ENCODE results near the gene ADAMTS5.

Gene ADAMTS5

GRCh38 chr21:26887251-26887650 is 79.6 kb downstream of the ADAMTS5 start:
- DNase-seq, result no peak
- CTCF ChIA-PET, result no interaction called here
- Mint-ChIP-seq H3K27ac (no peak overlapping the region), H3K27me3 (no peaks in the 10 kb centered on the region), H3K4me1 (no peaks in the 10 kb centered on the region), H3K36me3 (no peaks in the 10 kb centered on the region), H3K9me3 (no peaks in the 10 kb centered on the region), H3K4me3 (no peak overlapping the region)

DNA sequence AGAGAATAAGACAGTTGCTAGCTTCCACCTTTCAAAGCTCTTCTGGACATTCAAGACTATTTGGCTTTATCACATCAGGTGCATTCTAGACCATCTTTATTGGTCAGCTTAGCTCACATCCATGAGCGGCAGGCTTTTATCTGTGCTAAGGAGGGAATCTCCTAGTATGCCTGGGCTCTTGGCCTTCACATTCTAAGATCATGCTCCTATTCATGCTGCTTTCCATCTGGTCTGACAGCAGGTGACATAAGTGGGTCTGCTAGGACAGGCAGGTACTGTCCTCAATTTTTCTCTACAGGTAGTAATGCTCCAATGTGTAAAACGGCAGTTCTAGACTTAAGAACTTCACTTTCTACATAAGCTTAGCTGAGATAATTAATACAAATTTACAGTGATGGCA is 82.5 kb downstream of the ADAMTS5 start:
- Mint-ChIP-seq H3K4me3 (no peak overlapping the region), H3K36me3 (no peaks in the 10 kb centered on the region), H3K27ac (no peak overlapping the region), H3K4me1 (no peaks in the 10 kb centered on the region), H3K9me3 (no peaks in the 10 kb centered on the region), H3K27me3 (no peaks in the 10 kb centered on the region)
- CTCF ChIA-PET, result no interaction called here
- DNase-seq, result no peak

- no peak for DNase-seq
- Mint-ChIP-seq H3K27ac (no peak overlapping the region), H3K4me3 (no peak overlapping the region), H3K4me1 (no peaks in the 10 kb centered on the region), H3K27me3 (no peaks in the 10 kb centered on the region), H3K9me3 (no peaks in the 10 kb centered on the region), H3K36me3 (no peaks in the 10 kb centered on the region)
- CTCF ChIA-PET, result no interaction called here
These were observed 83.1 kb downstream of the ADAMTS5 start for GRCh38 chr21:26883768-26884167.

DNA sequence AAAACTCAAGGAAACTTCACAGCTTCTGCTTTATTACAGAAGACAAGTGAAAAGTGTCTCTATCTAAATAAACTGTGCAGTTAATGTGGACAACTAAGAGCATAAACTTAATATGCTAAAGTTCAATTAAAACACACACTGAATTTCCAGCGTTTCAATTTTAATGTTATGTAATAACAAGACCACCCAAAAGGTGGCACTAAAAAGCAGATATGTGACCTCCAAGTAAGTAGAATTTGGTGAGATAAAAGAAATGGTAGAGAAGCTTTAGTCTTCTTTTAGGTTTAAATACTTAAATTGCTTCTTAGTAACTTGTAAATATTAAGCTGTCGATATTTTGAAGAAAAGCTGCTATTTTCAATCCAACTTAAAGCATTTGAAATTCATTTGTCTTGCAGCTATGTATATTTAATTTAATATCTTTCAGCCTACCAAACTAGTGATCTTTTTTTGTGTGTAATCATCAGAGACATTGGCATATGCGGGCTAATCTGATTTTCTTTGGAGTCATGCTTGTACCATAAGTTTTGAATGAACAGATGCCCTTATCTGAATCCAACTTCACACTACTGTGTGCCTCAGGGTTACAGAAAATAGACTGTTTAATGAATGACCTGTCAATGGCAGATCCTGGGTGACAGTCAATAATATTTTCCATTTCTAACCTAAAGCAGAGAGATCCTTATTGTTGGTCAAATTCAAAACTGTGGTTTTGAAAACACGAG is 85.2 kb downstream of the ADAMTS5 start:
- DNase-seq, result no peak
- no peak overlapping the region for H3K4me3 Mint-ChIP-seq
- CTCF ChIA-PET, result interaction anchor here (0.6 kb wide), 1 partner anchor 40 kb away, joined by 3 read pairs; no protein-coding TSS in a partner anchor
- no peaks in the 10 kb centered on the region for H3K4me1 Mint-ChIP-seq
- H3K36me3 Mint-ChIP-seq, result no peaks in the 10 kb centered on the region
- H3K27me3 Mint-ChIP-seq, result no peaks in the 10 kb centered on the region
- H3K9me3 Mint-ChIP-seq, result no peaks in the 10 kb centered on the region
- no peak overlapping the region for H3K27ac Mint-ChIP-seq

GRCh38 chr21:26877018-26877417 is 89.9 kb downstream of the ADAMTS5 start:
- H3K27me3 Mint-ChIP-seq, result no peaks in the 10 kb centered on the region
- no peak overlapping the region for H3K27ac Mint-ChIP-seq
- no peak overlapping the region for H3K4me3 Mint-ChIP-seq
- CTCF ChIA-PET, result no interaction called here
- no peaks in the 10 kb centered on the region for H3K4me1 Mint-ChIP-seq
- DNase-seq, result no peak
- no peaks in the 10 kb centered on the region for H3K36me3 Mint-ChIP-seq
- no peaks in the 10 kb centered on the region for H3K9me3 Mint-ChIP-seq

- Mint-ChIP-seq H3K27me3 (no peaks in the 10 kb centered on the region), H3K36me3 (no peaks in the 10 kb centered on the region), H3K4me3 (no peak overlapping the region), H3K27ac (no peak overlapping the region), H3K9me3 (no peaks in the 10 kb centered on the region), H3K4me1 (no peaks in the 10 kb centered on the region)
- no peak for DNase-seq
- CTCF ChIA-PET, result no interaction called here
These were observed 92.5 kb downstream of the ADAMTS5 start for GRCh38 chr21:26874347-26874746.

All from activated naive CD4-positive, alpha-beta T cell treated with anti-CD3 and anti-CD28 coated beads, Interleukin-2, amount 10 ng/mL, durations not matched to agents 7 days and 5 days (primary cell).